ENCODE results near the gene CFAP126. TPM values are rescaled to one million over a fixed set of nuclear protein-coding genes. Genes with fewer than 3 reads are reported as not detected.

The CFAP126 gene
- polyA plus RNA-seq, 3 donors = 13.6 to 17.6 (median 15.8) TPM

Other genes with a start within 250 kb of the CFAP126 start
- 10 to 100 TPM; 79.7 to 87.7 (median 84.3) TPM for gene PFDN2, start 249.8 kb downstream of the CFAP126 start, polyA plus RNA-seq (ENCODE audit: insufficient read length in 3 of 3)
- gene NIT1, start 249.8 kb downstream of the CFAP126 start, polyA plus RNA-seq (ENCODE audit: insufficient read length in 3 of 3) = 10 to 100 TPM; 49.0 to 52.7 (median 51.3) TPM
- 10 to 100 TPM; 41.5 to 46.0 (median 43.2) TPM for gene DEDD, start 235.2 kb downstream of the CFAP126 start, polyA plus RNA-seq (ENCODE audit: insufficient read length in 3 of 3)
- 100 to 1,000 TPM; 173 to 177 (median 174) TPM for gene UFC1, start 213.9 kb downstream of the CFAP126 start, polyA plus RNA-seq (ENCODE audit: insufficient read length in 3 of 3)
- 10 to 100 TPM; 43.4 to 48.1 (median 47.9) TPM for gene USP21, start 208.4 kb downstream of the CFAP126 start, polyA plus RNA-seq (ENCODE audit: insufficient read length in 3 of 3)
- 10 to 100 TPM; 31.9 to 38.8 (median 35.0) TPM for gene PPOX, start 201.4 kb downstream of the CFAP126 start, polyA plus RNA-seq (ENCODE audit: insufficient read length in 3 of 3)
- 10 to 100 TPM; 31.5 to 37.3 (median 34.1) TPM for gene B4GALT3, start 190.4 kb downstream of the CFAP126 start, polyA plus RNA-seq (ENCODE audit: insufficient read length in 3 of 3)
- 1 to 10 TPM in 2 of 3 donors, under 1 TPM in 1; 0.83 to 1.1 (median 1.1) TPM for gene ADAMTS4, start 168.8 kb downstream of the CFAP126 start, polyA plus RNA-seq (ENCODE audit: insufficient read length in 3 of 3)
- 100 to 1,000 TPM; 206 to 223 (median 214) TPM for gene NDUFS2, start 165.5 kb downstream of the CFAP126 start, polyA plus RNA-seq (ENCODE audit: insufficient read length in 3 of 3)
- gene FCER1G, start 152.6 kb downstream of the CFAP126 start, polyA plus RNA-seq (ENCODE audit: insufficient read length in 3 of 3) = 10 to 100 TPM; 13.8 to 15.6 (median 14.4) TPM
- 1 to 10 TPM in 2 of 3 donors, not detected in 1; 2.0 to 4.4 TPM for gene APOA2, start 144.2 kb downstream of the CFAP126 start, polyA plus RNA-seq (ENCODE audit: insufficient read length in 3 of 3)
- gene TOMM40L, start 141.8 kb downstream of the CFAP126 start, polyA plus RNA-seq (ENCODE audit: insufficient read length in 3 of 3) = 10 to 100 TPM; 15.9 to 16.7 (median 16.4) TPM
- gene NR1I3, start 129.7 kb downstream of the CFAP126 start, polyA plus RNA-seq (ENCODE audit: insufficient read length in 3 of 3) = 1 to 10 TPM; 1.5 to 4.7 (median 4.1) TPM
- 1 to 10 TPM in 1 of 3 donors, under 1 TPM in 2; 0.86 to 1.4 (median 0.96) TPM for gene PCP4L1, start 109.1 kb downstream of the CFAP126 start, polyA plus RNA-seq (ENCODE audit: insufficient read length in 3 of 3)
- gene MPZ, start 57.9 kb downstream of the CFAP126 start, polyA plus RNA-seq (ENCODE audit: insufficient read length in 3 of 3) = 1 to 10 TPM; 3.0 to 3.6 (median 3.1) TPM
- 100 to 1,000 TPM; 283 to 300 (median 290) TPM for gene SDHC, start 53.5 kb downstream of the CFAP126 start, polyA plus RNA-seq (ENCODE audit: insufficient read length in 3 of 3)
- gene FCGR2A, start 137.6 kb upstream of the CFAP126 start, polyA plus RNA-seq (ENCODE audit: insufficient read length in 3 of 3) = 1 to 10 TPM; 4.2 to 5.2 (median 4.8) TPM
- under 1 TPM; 0.28 to 0.46 (median 0.40) TPM for gene HSPA6, start 156.7 kb upstream of the CFAP126 start, polyA plus RNA-seq (ENCODE audit: insufficient read length in 3 of 3)
- 1 to 10 TPM; 1.8 to 1.9 (median 1.9) TPM for gene FCGR3A, start 181.9 kb upstream of the CFAP126 start, polyA plus RNA-seq (ENCODE audit: insufficient read length in 3 of 3)

Data from right renal cortex interstitium (tissue), 3 donors.